ENCODE data around the gene NIPAL3. TPM values are rescaled to one million over a fixed set of nuclear protein-coding genes. Genes with fewer than 3 reads are reported as not detected.
"Not testable (repeated sequence)": the region's sequence is repeated elsewhere in the genome, so short reads cannot be mapped to it uniquely, and the experiment has no call there.

The NIPAL3 gene
- total RNA-seq, 6 donors from 2014 or later: 28.2 to 71.0 (median 46.6) TPM

DNA sequence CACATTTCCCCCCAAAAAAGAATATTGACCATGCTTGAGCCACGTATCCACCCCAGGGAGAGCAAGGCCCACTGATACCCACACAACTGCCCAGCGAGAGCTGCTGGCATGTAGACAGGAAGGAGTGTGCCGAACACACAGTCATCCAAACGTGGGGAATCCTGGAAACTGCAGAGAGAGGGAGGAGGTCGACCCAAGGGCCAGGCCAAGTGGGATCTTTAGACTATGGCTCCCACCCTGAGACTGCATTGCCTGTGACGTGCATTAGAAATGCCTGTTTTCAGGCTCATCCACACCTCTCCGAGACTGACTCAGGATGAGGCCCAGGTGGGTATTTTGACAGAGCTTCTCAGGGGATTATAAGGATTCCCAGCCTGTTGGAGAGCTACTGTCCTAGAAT, 25.9 kb downstream of the NIPAL3 start:
- WGBS, 2 donors: 91 to 92% methylated on average over 7 of the region's 7 CpGs
- DNase-seq (no peak), ATAC-seq (ENCODE audit: low FRiP score in 2 of 2) (no peak)

DNA sequence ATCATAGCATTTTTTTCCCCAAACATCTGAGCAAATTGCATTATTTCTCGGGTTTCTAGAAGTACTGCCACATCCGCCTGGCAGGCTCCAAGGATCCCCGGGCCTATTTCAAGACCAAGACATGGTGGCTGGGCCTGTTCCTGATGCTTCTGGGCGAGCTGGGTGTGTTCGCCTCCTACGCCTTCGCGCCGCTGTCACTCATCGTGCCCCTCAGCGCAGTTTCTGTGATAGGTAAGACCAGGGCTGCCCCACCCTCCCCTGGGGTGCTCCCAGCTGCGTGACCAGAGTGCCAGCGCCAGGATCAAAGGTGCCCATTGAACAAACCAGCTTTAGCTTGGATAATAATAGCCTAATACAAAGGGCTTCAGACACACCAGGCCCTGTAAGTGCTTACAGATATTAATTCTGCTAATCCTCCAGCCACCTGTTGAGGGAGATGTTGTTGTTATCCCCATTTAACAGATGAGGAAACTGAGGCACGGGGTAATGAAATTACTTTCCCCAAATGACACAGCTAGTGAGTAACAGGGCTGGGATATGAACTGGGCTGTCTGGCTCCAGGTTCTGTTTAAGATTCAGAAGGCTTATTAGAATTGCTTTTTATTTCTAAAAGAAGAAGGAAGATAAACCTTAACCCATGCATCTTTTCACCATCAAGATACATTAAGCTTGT, 26.5 kb downstream of the NIPAL3 start:
- peaks cover 0 to 31% (median 5%) of the 10 kb centered on the region in 4 donors for H3K36me3 ChIP-seq
- 95% methylated on average over 14 of the region's 14 CpGs for WGBS, 2 donors
- peak in 1 of 2 donors; percentile 64 for DNase-seq
- no peaks in the 10 kb centered on the region for H3K9me3 ChIP-seq
- no peaks in the 10 kb centered on the region for H3K27me3 ChIP-seq
- peaks cover 0 to 10% (median 4%) of the 10 kb centered on the region in 4 donors for H3K4me1 ChIP-seq
- H3K27ac ChIP-seq: no peak overlapping the region
- H3K4me3 ChIP-seq: no peak overlapping the region
- no peak for ATAC-seq (ENCODE audit: low FRiP score in 2 of 2)
- TF ChIP-seq, protein P1, sequence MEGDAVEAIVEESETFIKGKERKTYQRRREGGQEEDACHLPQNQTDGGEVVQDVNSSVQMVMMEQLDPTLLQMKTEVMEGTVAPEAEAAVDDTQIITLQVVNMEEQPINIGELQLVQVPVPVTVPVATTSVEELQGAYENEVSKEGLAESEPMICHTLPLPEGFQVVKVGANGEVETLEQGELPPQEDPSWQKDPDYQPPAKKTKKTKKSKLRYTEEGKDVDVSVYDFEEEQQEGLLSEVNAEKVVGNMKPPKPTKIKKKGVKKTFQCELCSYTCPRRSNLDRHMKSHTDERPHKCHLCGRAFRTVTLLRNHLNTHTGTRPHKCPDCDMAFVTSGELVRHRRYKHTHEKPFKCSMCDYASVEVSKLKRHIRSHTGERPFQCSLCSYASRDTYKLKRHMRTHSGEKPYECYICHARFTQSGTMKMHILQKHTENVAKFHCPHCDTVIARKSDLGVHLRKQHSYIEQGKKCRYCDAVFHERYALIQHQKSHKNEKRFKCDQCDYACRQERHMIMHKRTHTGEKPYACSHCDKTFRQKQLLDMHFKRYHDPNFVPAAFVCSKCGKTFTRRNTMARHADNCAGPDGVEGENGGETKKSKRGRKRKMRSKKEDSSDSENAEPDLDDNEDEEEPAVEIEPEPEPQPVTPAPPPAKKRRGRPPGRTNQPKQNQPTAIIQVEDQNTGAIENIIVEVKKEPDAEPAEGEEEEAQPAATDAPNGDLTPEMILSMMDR (IDR thresholded peaks at IDR 0.05): no peak
- TF ChIP-seq POLR2A (IDR thresholded peaks at IDR 0.05): no peak
- no peak for TF ChIP-seq EP300 (IDR thresholded peaks at IDR 0.05)
- no peak for TF ChIP-seq POLR2AphosphoS5 (IDR thresholded peaks at IDR 0.05)

More for the DNA sequence above, 25.9 kb downstream of the NIPAL3 start:
- H3K27me3 ChIP-seq: no peaks in the 10 kb centered on the region
- TF ChIP-seq, protein P1 (IDR thresholded peaks at IDR 0.05): no peak
- no peak for TF ChIP-seq POLR2AphosphoS5 (IDR thresholded peaks at IDR 0.05)
- no peak for TF ChIP-seq POLR2A (IDR thresholded peaks at IDR 0.05)
- TF ChIP-seq EP300 (IDR thresholded peaks at IDR 0.05): no peak
- H3K36me3 ChIP-seq: peaks cover 0 to 31% (median 5%) of the 10 kb centered on the region in 4 donors
- H3K4me1 ChIP-seq: peaks cover 0 to 10% (median 4%) of the 10 kb centered on the region in 4 donors
- no peak overlapping the region for H3K4me3 ChIP-seq
- H3K9me3 ChIP-seq: no peaks in the 10 kb centered on the region
- no peak overlapping the region for H3K27ac ChIP-seq

DNA sequence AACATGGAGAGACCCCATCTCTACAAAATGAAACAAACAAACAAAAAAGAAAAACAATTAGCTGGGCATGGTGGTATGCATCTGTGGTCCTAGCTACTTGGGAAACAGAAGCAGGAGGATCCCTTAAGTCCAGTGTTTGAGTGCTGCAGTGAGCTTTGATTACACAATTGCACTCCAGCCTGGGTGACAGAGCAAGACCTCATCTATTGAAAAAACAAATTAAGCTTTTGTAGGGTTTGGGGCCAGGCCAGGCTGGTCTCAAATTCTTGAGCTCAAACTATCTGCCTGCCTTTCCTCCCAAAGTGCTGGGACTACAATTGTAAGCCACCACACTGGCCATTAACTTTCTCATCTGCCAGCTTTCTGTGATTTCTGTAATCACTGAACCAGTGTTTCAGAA, 27.2 kb downstream of the NIPAL3 start:
- Histone ChIP-seq H3K4me3 (no peak overlapping the region), H3K36me3 (peaks cover 0 to 36% (median 6%) of the 10 kb centered on the region in 4 donors), H3K9me3 (no peaks in the 10 kb centered on the region), H3K27ac (no peak overlapping the region), H3K4me1 (peaks cover 0 to 10% (median 4%) of the 10 kb centered on the region in 4 donors), H3K27me3 (no peaks in the 10 kb centered on the region)
- DNase-seq (no peak), ATAC-seq (ENCODE audit: low FRiP score in 2 of 2) (no peak)
- TF ChIP-seq, protein P1 (IDR thresholded peaks at IDR 0.05): no peak
- TF ChIP-seq POLR2AphosphoS5 (IDR thresholded peaks at IDR 0.05) (no peak), POLR2A (IDR thresholded peaks at IDR 0.05) (no peak), EP300 (IDR thresholded peaks at IDR 0.05) (no peak)

DNA sequence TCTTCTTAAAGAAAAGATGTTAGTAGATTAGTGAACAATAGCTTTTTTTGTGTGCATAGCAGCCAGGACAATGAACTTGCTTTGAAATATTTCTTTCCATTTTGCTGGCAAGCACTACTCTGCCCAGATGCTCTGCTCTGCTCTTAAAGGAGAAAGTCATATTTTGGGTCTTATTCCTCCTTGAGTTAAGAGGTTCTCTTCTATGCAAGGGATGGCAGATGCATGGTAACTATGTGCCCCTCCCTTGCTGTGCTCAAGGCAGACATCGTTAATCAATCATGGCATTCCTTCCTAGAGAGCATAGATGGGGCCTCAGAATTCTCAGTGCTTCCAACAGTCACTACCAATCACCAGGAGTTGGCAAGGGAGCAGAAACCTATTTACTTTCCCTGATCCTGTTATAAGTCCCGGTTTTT, 27.6 kb downstream of the NIPAL3 start:
- no peak for TF ChIP-seq EP300 (IDR thresholded peaks at IDR 0.05)
- TF ChIP-seq POLR2AphosphoS5 (IDR thresholded peaks at IDR 0.05): no peak
- no peak for TF ChIP-seq POLR2A (IDR thresholded peaks at IDR 0.05)
- peaks cover 0 to 10% (median 4%) of the 10 kb centered on the region in 4 donors for H3K4me1 ChIP-seq
- ATAC-seq (ENCODE audit: low FRiP score in 2 of 2): no peak
- DNase-seq: no peak
- no peaks in the 10 kb centered on the region for H3K9me3 ChIP-seq
- no peak overlapping the region for H3K27ac ChIP-seq
- no peak overlapping the region for H3K4me3 ChIP-seq
- WGBS, 2 donors: 70 to 71% methylated on average over 2 of the region's 2 CpGs
- H3K27me3 ChIP-seq: no peaks in the 10 kb centered on the region
- H3K36me3 ChIP-seq: peaks cover 0 to 38% (median 6%) of the 10 kb centered on the region in 4 donors

DNA sequence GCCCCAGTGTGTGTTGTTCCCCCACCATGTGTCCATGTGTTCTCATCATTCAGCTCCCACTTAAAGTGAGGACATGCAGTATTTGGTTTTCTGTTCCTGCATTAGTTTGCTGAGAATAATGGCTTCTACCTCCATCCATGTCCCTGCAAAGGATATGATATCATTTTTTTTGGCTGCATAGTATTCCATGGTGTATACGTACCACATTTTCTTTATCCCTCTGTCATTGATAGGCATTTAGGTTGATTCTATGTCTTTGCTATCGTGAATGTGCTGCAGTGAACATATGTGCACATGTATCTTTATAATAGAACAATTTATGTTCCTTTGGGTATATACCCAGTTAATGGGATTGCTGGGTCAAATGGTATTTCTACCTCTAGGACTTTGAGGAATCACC, 30.8 kb downstream of the NIPAL3 start:
- not testable (repeated sequence) for DNase-seq

DNA sequence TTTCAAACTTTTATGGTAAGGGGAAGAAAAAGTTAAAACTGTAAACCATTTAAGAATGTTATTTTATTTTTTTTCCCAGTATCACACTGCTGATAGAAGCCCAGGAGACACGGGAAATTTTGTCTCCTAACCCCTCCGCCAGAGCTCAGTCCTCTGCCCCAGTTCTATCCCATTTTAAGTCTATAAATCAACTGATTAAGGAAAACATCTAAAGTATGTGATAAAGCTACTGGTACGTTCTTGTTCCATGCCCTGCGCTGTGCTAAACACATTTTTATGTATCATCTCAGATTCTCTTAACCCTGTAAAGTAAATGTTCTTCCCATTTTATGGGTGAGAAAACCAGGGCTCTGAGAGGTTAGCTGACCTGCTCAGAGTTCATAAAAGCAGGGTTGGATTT, 34.7 kb downstream of the NIPAL3 start:
- Histone ChIP-seq H3K9me3 (no peaks in the 10 kb centered on the region), H3K27ac (no peak overlapping the region), H3K27me3 (no peaks in the 10 kb centered on the region), H3K4me1 (no peaks in the 10 kb centered on the region), H3K36me3 (peaks cover 13 to 75% (median 30%) of the 10 kb centered on the region in 4 donors), H3K4me3 (no peak overlapping the region)
- TF ChIP-seq POLR2A (IDR thresholded peaks at IDR 0.05) (no peak), POLR2AphosphoS5 (IDR thresholded peaks at IDR 0.05) (no peak), EP300 (IDR thresholded peaks at IDR 0.05) (no peak)
- TF ChIP-seq, protein P1 (IDR thresholded peaks at IDR 0.05): no peak
- 87 to 93% methylated on average over 4 of the region's 4 CpGs for WGBS, 2 donors
- no peak for ATAC-seq (ENCODE audit: low FRiP score in 2 of 2)
- DNase-seq: no peak

More for the DNA sequence above, 30.8 kb downstream of the NIPAL3 start:
- Histone ChIP-seq H3K36me3 (peaks cover 13 to 61% (median 24%) of the 10 kb centered on the region in 4 donors), H3K4me1 (peaks cover 0 to 10% (median 4%) of the 10 kb centered on the region in 4 donors)
- 95 to 98% methylated on average over 2 of the region's 2 CpGs for WGBS, 2 donors
- not testable (repeated sequence) for H3K9me3 ChIP-seq; ATAC-seq (ENCODE audit: low FRiP score in 2 of 2); H3K27ac ChIP-seq; H3K4me3 ChIP-seq; H3K27me3 ChIP-seq
